Esophagus squamous epithelium (tissue), 5 donors: ENCODE results near the gene HES4. TPM values are rescaled to one million over a fixed set of nuclear protein-coding genes. Genes with fewer than 3 reads are reported as not detected.

Experiments
- DNase-seq: peaks from one replicate; lab custom pipeline; 2025; lab: John Stamatoyannopoulos, UW
- H3K27ac ChIP-seq, 4 donors: fragments of 200-600 bp; sonication (generic); one replicate each; pipeline ENCODE4 v1.5.1; 2016 to 2019; ENCODE audit warnings: mild to moderate bottlenecking in 1 of 4
- H3K27me3 ChIP-seq, 4 donors: fragments of 200-600 bp; sonication (generic); 1 replicate in 3 of 4; 2 replicates in 1 of 4; pipeline versions ENCODE4 v1.5.1 to v1.6.0; 2017 to 2021; ENCODE audit warnings: antibody characterized with exemption in 1 of 4
- H3K36me3 ChIP-seq, 3 donors: fragments of 200-600 bp; sonication (generic); one replicate each; pipeline ENCODE4 v1.5.1; 2016 to 2019
- H3K4me1 ChIP-seq, 3 donors: fragments of 200-600 bp; sonication (generic); one replicate each; pipeline ENCODE4 v1.5.1; 2017 to 2019
- H3K4me3 ChIP-seq, 4 donors: fragments of 200-600 bp; sonication (generic); 1 replicate in 3 of 4; 2 replicates in 1 of 4; pipeline ENCODE4 v1.5.1; 2016 to 2019; ENCODE audit warnings: mild to moderate bottlenecking in 2 of 4, moderate library complexity in 1 of 4
- H3K9me3 ChIP-seq, 3 donors: fragments of 200-600 bp; sonication (generic); one replicate each; pipeline ENCODE4 v1.5.1; 2016 to 2019
- POLR2A ChIP-seq, 4 donors: fragments of 450-650 bp; IDR thresholded peaks; one replicate each; pipeline ENCODE4 v1.6.1; 2017; ENCODE audit warnings: antibody characterized with exemption in 4 of 4, mild to moderate bottlenecking in 4 of 4, moderate library complexity in 3 of 4
- WGBS, 2 donors: methylation state at CpG; one replicate each; pipeline ENCODE4 v1.1.5; 2018; 5-methylcytosine and 5-hydroxymethylcytosine counted together
- intact Hi-C: fragments of 100-400 bp; cut with DNase I; formaldehyde crosslinking; loops from one replicate; pipeline ENCODE4 v1.15.0; 2022
- total RNA-seq, 4 donors: library from RNA; depleted of rRNA; stranded (reverse); fragments of >200 nt; gene quantifications; one replicate each; pipeline ENCODE4 v1.1.0, GENCODE V29; 2016
- TF ChIP-seq, protein P1 (sequence below), 6 experiments: fragments of 450-650 bp in 4 of 6; fragments of 200-600 bp in 2 of 6; sonication (generic) in 2 of 6; IDR thresholded peaks; one replicate each; pipeline ENCODE4 v1.5.1; 2016 to 2019; ENCODE audit warnings: antibody characterized with exemption in 6 of 6, mild to moderate bottlenecking in 4 of 6, moderate library complexity in 4 of 6
- donor health status: DM: yes; HTN: yes; CAD: no.

HES4 gene
- total RNA-seq, 4 donors from 2014 or later, result 15.1 to 16.2 (median 15.3) TPM

DNA sequence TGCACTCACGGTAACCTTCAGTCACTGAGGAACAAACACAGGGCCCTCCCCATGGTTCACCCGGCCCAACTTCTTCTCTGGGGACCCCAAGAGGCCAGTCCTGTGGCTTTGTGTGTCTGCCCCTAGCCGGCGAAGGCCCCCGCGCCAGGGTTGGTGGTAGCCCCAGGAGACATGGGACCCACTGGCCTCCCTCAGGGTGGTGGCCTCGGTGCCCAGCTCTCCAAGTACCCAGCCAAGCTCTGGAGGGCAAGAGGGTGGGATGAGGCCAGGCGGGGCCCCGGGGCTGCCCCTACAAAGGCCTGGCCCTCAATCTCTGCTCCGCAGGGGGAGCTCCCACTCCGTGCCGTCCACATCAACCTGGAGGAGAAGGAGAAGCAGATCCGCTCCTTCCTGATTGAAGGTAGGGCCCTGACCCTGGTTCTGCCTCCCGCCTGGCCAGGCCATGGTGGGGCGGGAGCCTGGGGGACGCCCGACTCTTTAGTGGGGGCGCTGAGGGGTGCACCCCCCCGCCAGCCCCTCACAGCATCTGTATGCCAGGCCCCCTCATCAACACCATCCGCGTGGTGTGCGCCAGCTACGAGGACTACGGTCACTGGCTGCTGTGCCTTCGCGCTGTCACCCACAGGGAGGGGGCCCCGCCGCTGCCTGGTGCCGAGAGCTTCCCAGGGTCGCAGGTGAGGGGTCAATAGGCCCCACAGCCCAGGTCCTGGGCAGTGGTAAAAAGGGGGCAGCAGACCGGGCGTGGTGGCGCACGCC is 28.0 kb downstream of the HES4 start:
- Histone ChIP-seq H3K4me3 (peak overlapping the region in 1 of 4 donors; percentile 17), H3K27me3 (peaks cover 0 to 85% (median 5%) of the 10 kb centered on the region in 4 donors), H3K36me3 (peaks cover 0 to 36% (median 0%) of the 10 kb centered on the region in 3 donors), H3K9me3 (no peaks in the 10 kb centered on the region), H3K4me1 (peaks cover 31 to 73% (median 34%) of the 10 kb centered on the region in 3 donors), H3K27ac (peak overlapping the region in 3 of 4 donors; percentile 57 to 73 (median 60))
- intact Hi-C loops, result no loop called here
- no peak for DNase-seq
- TF ChIP-seq POLR2A (IDR thresholded peaks at IDR 0.05), result no peak
- TF ChIP-seq, protein P1, sequence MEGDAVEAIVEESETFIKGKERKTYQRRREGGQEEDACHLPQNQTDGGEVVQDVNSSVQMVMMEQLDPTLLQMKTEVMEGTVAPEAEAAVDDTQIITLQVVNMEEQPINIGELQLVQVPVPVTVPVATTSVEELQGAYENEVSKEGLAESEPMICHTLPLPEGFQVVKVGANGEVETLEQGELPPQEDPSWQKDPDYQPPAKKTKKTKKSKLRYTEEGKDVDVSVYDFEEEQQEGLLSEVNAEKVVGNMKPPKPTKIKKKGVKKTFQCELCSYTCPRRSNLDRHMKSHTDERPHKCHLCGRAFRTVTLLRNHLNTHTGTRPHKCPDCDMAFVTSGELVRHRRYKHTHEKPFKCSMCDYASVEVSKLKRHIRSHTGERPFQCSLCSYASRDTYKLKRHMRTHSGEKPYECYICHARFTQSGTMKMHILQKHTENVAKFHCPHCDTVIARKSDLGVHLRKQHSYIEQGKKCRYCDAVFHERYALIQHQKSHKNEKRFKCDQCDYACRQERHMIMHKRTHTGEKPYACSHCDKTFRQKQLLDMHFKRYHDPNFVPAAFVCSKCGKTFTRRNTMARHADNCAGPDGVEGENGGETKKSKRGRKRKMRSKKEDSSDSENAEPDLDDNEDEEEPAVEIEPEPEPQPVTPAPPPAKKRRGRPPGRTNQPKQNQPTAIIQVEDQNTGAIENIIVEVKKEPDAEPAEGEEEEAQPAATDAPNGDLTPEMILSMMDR (IDR thresholded peaks at IDR 0.05), result no peak
- WGBS, 2 donors, result 83 to 85% methylated on average over 4 of the region's 34 CpGs

DNA sequence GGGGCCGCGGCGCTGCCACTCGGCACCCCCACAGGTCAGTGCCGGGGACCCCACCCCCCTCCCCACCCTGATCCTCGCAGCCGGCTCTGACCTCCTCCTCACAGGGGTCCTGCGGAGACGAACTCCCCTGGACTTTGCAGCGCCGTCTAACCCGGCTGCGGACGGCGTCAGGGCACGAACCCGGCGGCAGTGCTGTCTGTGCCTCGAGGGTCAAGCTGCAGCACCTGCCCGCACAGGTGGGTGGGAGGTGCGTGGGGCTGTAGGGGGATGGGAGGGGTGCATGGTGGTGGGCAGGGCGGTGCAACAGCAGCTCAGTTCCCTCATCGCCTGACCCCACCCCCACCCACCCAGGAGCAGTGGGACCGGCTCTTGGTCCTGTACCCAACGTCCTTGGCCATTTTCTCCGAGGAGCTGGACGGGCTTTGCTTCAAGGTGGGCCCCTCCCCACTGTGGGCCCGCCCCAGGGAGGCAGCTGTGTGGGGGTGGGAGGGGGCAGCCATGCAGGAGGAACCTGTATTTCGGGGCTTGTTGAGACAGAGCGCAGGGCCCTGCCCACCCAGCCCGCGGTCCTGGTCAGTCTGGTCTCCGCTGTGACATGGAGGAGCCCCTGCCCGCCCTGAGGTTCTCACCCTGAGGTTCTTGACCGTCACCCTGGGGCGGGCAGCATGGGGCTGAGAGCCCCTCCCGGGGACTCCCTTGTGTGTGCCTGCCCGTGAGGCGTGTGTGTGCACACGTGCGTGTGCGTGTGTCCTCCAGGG is 28.7 kb downstream of the HES4 start:
- H3K36me3 ChIP-seq, result peaks cover 0 to 36% (median 0%) of the 10 kb centered on the region in 3 donors
- peak overlapping the region in 3 of 4 donors; percentile 7 to 18 (median 17) for H3K4me3 ChIP-seq
- H3K27me3 ChIP-seq, result peaks cover 0 to 81% (median 5%) of the 10 kb centered on the region in 4 donors
- no peaks in the 10 kb centered on the region for H3K9me3 ChIP-seq
- intact Hi-C loops, result no loop called here
- DNase-seq, result no peak
- H3K4me1 ChIP-seq, result peaks cover 32 to 74% (median 36%) of the 10 kb centered on the region in 3 donors
- H3K27ac ChIP-seq, result peak overlapping the region in 3 of 4 donors; percentile 57 to 73 (median 60)
- WGBS, 2 donors, result no CpG with 5 or more reads among the region's 42 CpGs
- TF ChIP-seq, protein P1 (IDR thresholded peaks at IDR 0.05), result no peak
- no peak for TF ChIP-seq POLR2A (IDR thresholded peaks at IDR 0.05)

DNA sequence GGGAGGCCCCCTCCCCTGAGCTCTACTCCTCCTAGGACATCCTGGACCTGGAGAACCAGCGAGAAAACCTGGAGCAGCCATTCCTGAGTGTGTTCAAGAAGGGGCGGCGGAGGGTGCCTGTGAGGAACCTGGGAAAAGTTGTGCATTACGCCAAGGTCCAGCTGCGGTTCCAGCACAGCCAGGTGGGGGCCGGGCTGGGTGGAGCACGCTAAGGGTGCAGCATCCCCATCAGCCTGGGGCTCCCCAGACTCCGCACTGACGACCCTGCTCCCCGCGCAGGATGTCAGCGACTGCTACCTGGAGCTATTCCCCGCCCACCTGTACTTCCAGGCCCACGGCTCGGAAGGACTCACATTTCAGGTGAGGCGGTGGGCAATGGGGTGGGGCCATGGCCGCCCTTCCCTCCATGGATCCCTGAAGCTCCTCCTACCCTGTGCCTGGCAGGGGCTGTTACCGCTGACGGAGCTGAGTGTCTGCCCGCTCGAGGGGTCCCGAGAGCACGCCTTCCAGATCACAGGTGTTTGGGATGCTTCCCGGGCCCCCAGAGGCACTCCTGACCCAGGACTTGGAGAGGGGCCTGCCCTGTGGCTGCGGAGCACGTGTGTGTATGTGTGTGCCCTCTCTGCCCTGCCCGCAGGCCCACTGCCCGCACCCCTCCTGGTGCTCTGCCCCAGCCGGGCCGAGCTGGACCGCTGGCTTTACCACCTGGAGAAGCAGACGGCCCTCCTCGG is 29.5 kb downstream of the HES4 start:
- TF ChIP-seq, protein P1 (IDR thresholded peaks at IDR 0.05), result no peak
- no peak for TF ChIP-seq POLR2A (IDR thresholded peaks at IDR 0.05)
- no peak for DNase-seq
- Histone ChIP-seq H3K27me3 (peaks cover 0 to 74% (median 5%) of the 10 kb centered on the region in 4 donors), H3K27ac (peak overlapping the region in 3 of 4 donors; percentile 57 to 73 (median 60)), H3K36me3 (peaks cover 0 to 37% (median 0%) of the 10 kb centered on the region in 3 donors), H3K9me3 (no peaks in the 10 kb centered on the region), H3K4me1 (peaks cover 32 to 74% (median 35%) of the 10 kb centered on the region in 3 donors), H3K4me3 (peak overlapping the region in 3 of 4 donors; percentile 7 to 18 (median 17))
- 39 to 40% methylated on average over 1 to 9 of the region's 33 CpGs for WGBS, 2 donors
- intact Hi-C loops, result no loop called here

DNA sequence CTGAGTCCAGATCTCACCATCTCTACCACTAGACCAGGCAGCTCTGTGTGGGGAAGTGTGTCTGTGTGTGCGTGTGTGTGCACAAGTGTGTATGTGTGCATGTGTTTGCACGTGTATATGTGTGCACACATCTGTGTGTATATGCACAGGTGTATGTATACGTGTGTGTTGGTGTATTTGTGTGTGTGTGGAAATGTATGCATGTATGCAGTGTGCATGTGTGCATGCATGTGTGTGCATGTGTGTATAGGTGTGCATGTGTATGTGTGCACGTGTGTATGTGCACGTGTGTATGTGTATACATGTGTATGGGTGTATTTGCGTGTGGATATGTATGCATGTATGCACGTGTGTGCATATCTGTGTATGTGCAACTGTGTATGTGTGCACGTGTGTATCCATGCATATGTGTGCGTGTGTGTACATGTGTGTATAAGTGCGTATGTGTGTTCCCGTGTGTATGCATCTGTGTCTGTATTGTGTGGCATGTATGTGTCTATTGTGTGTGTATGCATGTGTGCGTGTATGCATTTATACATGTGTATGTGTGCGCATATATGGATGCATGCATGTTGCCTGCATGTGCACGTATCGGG is 30.5 kb downstream of the HES4 start:
- peaks cover 32 to 69% (median 32%) of the 10 kb centered on the region in 3 donors for H3K4me1 ChIP-seq
- no peak overlapping the region for H3K4me3 ChIP-seq
- no peak for TF ChIP-seq POLR2A (IDR thresholded peaks at IDR 0.05)
- TF ChIP-seq, protein P1 (IDR thresholded peaks at IDR 0.05), result no peak
- H3K36me3 ChIP-seq, result peaks cover 0 to 33% (median 0%) of the 10 kb centered on the region in 3 donors
- no peak for DNase-seq
- no peaks in the 10 kb centered on the region for H3K9me3 ChIP-seq
- peaks cover 0 to 63% (median 5%) of the 10 kb centered on the region in 4 donors for H3K27me3 ChIP-seq
- WGBS, 2 donors, result 78 to 84% methylated on average over 15 of the region's 15 CpGs
- intact Hi-C loops, result no loop called here
- H3K27ac ChIP-seq, result no peak overlapping the region
